HepG2 (cell line): ENCODE measurements around the gene MRPS5. TPM values are rescaled to one million over a fixed set of nuclear protein-coding genes. Genes with fewer than 3 reads are reported as not detected.

Experiments
- HNF1A ChIP-seq, 2 experiments: sonication (generic) in 1 of 2; formaldehyde crosslinking in 1 of 2; IDR thresholded peaks; 2 replicates each; pipeline versions ENCODE4 v1.4.0 to v1.6.1; 2016 to 2020; ENCODE audit warnings: borderline replicate concordance in 1 of 2, low read depth in 1 of 2, mild to moderate bottlenecking in 1 of 2, missing genetic modification reagents in 1 of 2
- KAT2B ChIP-seq: fragments of 150-350 bp; IDR thresholded peaks from 2 replicates; pipeline ENCODE4 v1.6.1; 2014; ENCODE audit warnings: low read depth, low read length, borderline replicate concordance
- MXI1 ChIP-seq: IDR thresholded peaks from 3 replicates; pipeline ENCODE4 v1.6.1; 2012; ENCODE audit warnings: low read depth, low read length, inconsistent platforms, borderline replicate concordance
- SATB2 ChIP-seq: sonication (generic); formaldehyde crosslinking; IDR thresholded peaks from 2 replicates; pipeline ENCODE4 v1.5.0; 2020; ENCODE audit warnings: missing genetic modification reagents
- SMYD3 ChIP-seq: sonication (generic); formaldehyde crosslinking; IDR thresholded peaks from 2 replicates; pipeline ENCODE4 v1.8.1; 2023; ENCODE audit warnings: mild to moderate bottlenecking, missing genetic modification reagents
- SRY ChIP-seq: sonication (generic); formaldehyde crosslinking; IDR thresholded peaks from 2 replicates; pipeline ENCODE4 v1.8.0; 2022; ENCODE audit warnings: mild to moderate bottlenecking, missing genetic modification reagents
- TCF7 ChIP-seq: sonication (generic); IDR thresholded peaks from 2 replicates; pipeline ENCODE4 v1.6.1; 2016; ENCODE audit warnings: antibody characterized with exemption, low read depth
- UBTF ChIP-seq: sonication (generic); formaldehyde crosslinking; IDR thresholded peaks from 2 replicates; pipeline ENCODE4 v1.4.0; 2020; ENCODE audit warnings: mild to moderate bottlenecking, missing genetic modification reagents
- ZNF616 ChIP-seq: sonication (generic); formaldehyde crosslinking; IDR thresholded peaks from 2 replicates; pipeline ENCODE4 v1.5.0; 2020; ENCODE audit warnings: low read depth, mild to moderate bottlenecking, missing genetic modification reagents
- ZNF687 ChIP-seq: sonication (generic); formaldehyde crosslinking; IDR thresholded peaks from 2 replicates; pipeline ENCODE4 v1.5.1; 2020; ENCODE audit warnings: mild to moderate bottlenecking, missing genetic modification reagents, moderate library complexity
- ZNF746 ChIP-seq: sonication (generic); formaldehyde crosslinking; IDR thresholded peaks from 2 replicates; pipeline ENCODE4 v1.8.0; 2022; ENCODE audit warnings: mild to moderate bottlenecking, missing genetic modification reagents
- ZNF761 ChIP-seq: sonication (generic); formaldehyde crosslinking; conservative IDR thresholded peaks from 2 replicates; pipeline ENCODE4 v1.4.0; 2020; ENCODE audit warnings: mild to moderate bottlenecking, missing genetic modification reagents
- polyA plus RNA-seq, 8 experiments: library from polyadenylated mRNA; depleted of rRNA in 3 of 8; stranded (reverse) in 7 of 8; unstranded in 1 of 8; fragments of >200 nt; fragmentation: Illumina TruSeq in 4 of 8; extraction: Trizol in 4 of 8; gene quantifications; 2 replicates each; pipeline versions ENCODE4 v1.2.1 to v1.2.3, GENCODE V29; 2011 to 2016; ENCODE audit warnings: low read depth in 4 of 8, missing spikeins in 1 of 8, mixed read lengths in 1 of 8; ENCODE audit not compliant: insufficient read depth in 1 of 8
- total RNA-seq, 5 experiments: library from RNA; depleted of rRNA; stranded (reverse); fragments of >200 nt; fragmentation: Illumina TruSeq; extraction: Trizol; gene quantifications; 2 replicates each; pipeline ENCODE4 v1.2.3, GENCODE V29; 2016; ENCODE audit warnings: low read depth in 1 of 5
- TF ChIP-seq, protein P1 (sequence below): sonication (generic); formaldehyde crosslinking; IDR thresholded peaks from 2 replicates; pipeline ENCODE4 v1.9.0; 2022; ENCODE audit warnings: low read depth, missing genetic modification reagents
- TF ChIP-seq, protein P2 (sequence below): sonication (generic); formaldehyde crosslinking; IDR thresholded peaks from 2 replicates; pipeline ENCODE4 v1.4.0; 2020; ENCODE audit warnings: missing genetic modification reagents, mild to moderate bottlenecking, borderline replicate concordance

MRPS5 gene
- total and polyA plus RNA-seq, 2 of the 13 experiments (the other 11 are each of a cell fraction or from before 2014, with no cell fraction given): 98.8 to 134 TPM

- TF ChIP-seq, protein P1, sequence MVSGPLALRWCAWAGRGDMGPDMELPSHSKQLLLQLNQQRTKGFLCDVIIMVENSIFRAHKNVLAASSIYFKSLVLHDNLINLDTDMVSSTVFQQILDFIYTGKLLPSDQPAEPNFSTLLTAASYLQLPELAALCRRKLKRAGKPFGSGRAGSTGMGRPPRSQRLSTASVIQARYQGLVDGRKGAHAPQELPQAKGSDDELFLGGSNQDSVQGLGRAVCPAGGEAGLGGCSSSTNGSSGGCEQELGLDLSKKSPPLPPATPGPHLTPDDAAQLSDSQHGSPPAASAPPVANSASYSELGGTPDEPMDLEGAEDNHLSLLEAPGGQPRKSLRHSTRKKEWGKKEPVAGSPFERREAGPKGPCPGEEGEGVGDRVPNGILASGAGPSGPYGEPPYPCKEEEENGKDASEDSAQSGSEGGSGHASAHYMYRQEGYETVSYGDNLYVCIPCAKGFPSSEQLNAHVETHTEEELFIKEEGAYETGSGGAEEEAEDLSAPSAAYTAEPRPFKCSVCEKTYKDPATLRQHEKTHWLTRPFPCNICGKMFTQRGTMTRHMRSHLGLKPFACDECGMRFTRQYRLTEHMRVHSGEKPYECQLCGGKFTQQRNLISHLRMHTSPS (CRISPR knock-in tag): no peak
- no peak for TF ChIP-seq MXI1
- TF ChIP-seq HNF1A (IDR thresholded peaks at IDR 0.05; ENCODE audit: low read depth): no peak
- no peak for TF ChIP-seq HNF1A (CRISPR knock-in tag; IDR thresholded peaks at IDR 0.05; ENCODE audit: borderline replicate concordance)
- peak; percentile 71; the same call in 1 of the 2 replicates for TF ChIP-seq SRY
- TF ChIP-seq ZNF746 (CRISPR knock-in tag): no peak
- TF ChIP-seq ZNF761 (CRISPR knock-in tag): peak; percentile 27; the same call in 1 of the 2 replicates
- no peak for TF ChIP-seq KAT2B
- TF ChIP-seq, protein P2, sequence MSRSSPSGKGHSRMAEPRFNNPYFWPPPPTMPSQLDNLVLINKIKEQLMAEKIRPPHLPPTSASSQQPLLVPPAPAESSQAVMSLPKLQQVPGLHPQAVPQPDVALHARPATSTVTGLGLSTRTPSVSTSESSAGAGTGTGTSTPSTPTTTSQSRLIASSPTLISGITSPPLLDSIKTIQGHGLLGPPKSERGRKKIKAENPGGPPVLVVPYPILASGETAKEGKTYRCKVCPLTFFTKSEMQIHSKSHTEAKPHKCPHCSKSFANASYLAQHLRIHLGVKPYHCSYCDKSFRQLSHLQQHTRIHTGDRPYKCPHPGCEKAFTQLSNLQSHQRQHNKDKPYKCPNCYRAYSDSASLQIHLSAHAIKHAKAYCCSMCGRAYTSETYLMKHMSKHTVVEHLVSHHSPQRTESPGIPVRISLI (CRISPR knock-in tag): no peak
- no peak for TF ChIP-seq SMYD3 (CRISPR knock-in tag)
- peak; percentile 55; the same call in 1 of the 2 replicates for TF ChIP-seq UBTF (CRISPR knock-in tag)
- no peak for TF ChIP-seq ZNF616 (CRISPR knock-in tag)
- peak; percentile 84 for TF ChIP-seq ZNF687 (CRISPR knock-in tag)
- no peak for TF ChIP-seq TCF7
- no peak for TF ChIP-seq SATB2 (CRISPR knock-in tag)
Measured at GRCh38 chr2:95158891-95159619, 37.4 kb upstream of the MRPS5 start (continued).
